ENCODE results near the gene CDK19. TPM values are rescaled to one million over a fixed set of nuclear protein-coding genes. Genes with fewer than 3 reads are reported as not detected.

Gene CDK19
- total RNA-seq, 1 experiment from 2014 or later: 11.7 TPM

GRCh38 chr6:110856296-110856695 is 41.0 kb upstream of the CDK19 start (continued):
- TF ChIP-seq ARID4B (CRISPR knock-in tag; IDR thresholded peaks at IDR 0.05; ENCODE audit: borderline replicate concordance): no peak
- no peak for TF ChIP-seq JAZF1 (CRISPR knock-in tag; IDR thresholded peaks at IDR 0.05)
- TF ChIP-seq ZNF138 (CRISPR knock-in tag; conservative IDR thresholded peaks at IDR 0.05): no peak
- no peak for TF ChIP-seq MAX (CRISPR knock-in tag; IDR thresholded peaks at IDR 0.05)
- no peak for TF ChIP-seq ZNF512 (CRISPR knock-in tag; IDR thresholded peaks at IDR 0.05; ENCODE audit: borderline replicate concordance)

- ATAC-seq: no peak
These were observed 38.6 kb upstream of the CDK19 start for GRCh38 chr6:110853754-110854477.

More at GRCh38 chr6:110853754-110854477, 38.6 kb upstream of the CDK19 start:
- Mint-ChIP-seq H3K4me1 (no peaks in the 10 kb centered on the region), H3K9me3 (no peaks in the 10 kb centered on the region), H3K27ac (no peak overlapping the region), H3K27me3 (ENCODE audit: low read depth) (no peaks in the 10 kb centered on the region; the same call in 1 of the 2 replicates), H3K4me3 (no peak overlapping the region), H3K36me3 (no peaks in the 10 kb centered on the region)
- ChIA-PET POLR2A (interaction anchor here (0.7 kb wide), 1 partner anchor 25 kb away, joined by 3 read pairs; no protein-coding TSS in a partner anchor), CTCF (no interaction called here)
- no peak for TF ChIP-seq ZNF317 (CRISPR knock-in tag; IDR thresholded peaks at IDR 0.05; ENCODE audit: borderline replicate concordance, low read depth)
- TF ChIP-seq GTF2I (CRISPR knock-in tag; conservative IDR thresholded peaks at IDR 0.05): no peak
- TF ChIP-seq TCF7 (CRISPR knock-in tag; IDR thresholded peaks at IDR 0.05; ENCODE audit: low read depth): no peak
- TF ChIP-seq ZNF219 (CRISPR knock-in tag; IDR thresholded peaks at IDR 0.05; ENCODE audit: borderline replicate concordance): no peak
- no peak for TF ChIP-seq PREB (CRISPR knock-in tag; IDR thresholded peaks at IDR 0.05; ENCODE audit: borderline replicate concordance)
- TF ChIP-seq OVOL2 (CRISPR knock-in tag; IDR thresholded peaks at IDR 0.05; ENCODE audit: borderline replicate concordance): no peak
- TF ChIP-seq ESRRA (CRISPR knock-in tag; IDR thresholded peaks at IDR 0.05; ENCODE audit: borderline replicate concordance): no peak
- no peak for TF ChIP-seq TEAD1 (CRISPR knock-in tag; IDR thresholded peaks at IDR 0.05)
- no peak for TF ChIP-seq ATF1 (CRISPR knock-in tag; IDR thresholded peaks at IDR 0.05)
- TF ChIP-seq CREB1 (CRISPR knock-in tag; IDR thresholded peaks at IDR 0.05): no peak
- no peak for TF ChIP-seq ATF2 (CRISPR knock-in tag; IDR thresholded peaks at IDR 0.05; ENCODE audit: borderline replicate concordance, low read depth)
- TF ChIP-seq ZBTB21 (CRISPR knock-in tag; IDR thresholded peaks at IDR 0.05; ENCODE audit: borderline replicate concordance): no peak
- DNase-seq (ENCODE audit: low spot score): no peak

Data from WTC11 (cell line).